Measurements from ENCODE around the gene SULF2.

DNA sequence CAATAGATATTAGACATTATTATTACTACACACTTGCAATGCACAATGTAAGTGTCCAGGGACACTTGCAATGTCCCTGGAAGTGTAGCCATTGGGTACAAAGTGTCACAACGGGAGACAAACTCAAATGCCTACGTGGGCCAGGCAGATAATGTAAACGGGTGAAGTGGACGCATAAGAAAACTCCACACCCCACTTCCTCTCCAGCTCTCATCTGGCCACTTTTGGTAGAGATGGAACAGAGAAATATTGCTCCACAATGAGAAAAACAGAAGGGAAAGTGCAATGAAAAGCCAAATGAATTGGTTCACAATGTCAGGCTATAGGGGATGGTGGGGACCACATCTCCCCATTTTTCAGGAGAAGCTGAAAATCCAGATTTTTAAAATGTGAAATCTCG is 9.4 kb downstream of the SULF2 start:
- TF ChIP-seq, protein P1, sequence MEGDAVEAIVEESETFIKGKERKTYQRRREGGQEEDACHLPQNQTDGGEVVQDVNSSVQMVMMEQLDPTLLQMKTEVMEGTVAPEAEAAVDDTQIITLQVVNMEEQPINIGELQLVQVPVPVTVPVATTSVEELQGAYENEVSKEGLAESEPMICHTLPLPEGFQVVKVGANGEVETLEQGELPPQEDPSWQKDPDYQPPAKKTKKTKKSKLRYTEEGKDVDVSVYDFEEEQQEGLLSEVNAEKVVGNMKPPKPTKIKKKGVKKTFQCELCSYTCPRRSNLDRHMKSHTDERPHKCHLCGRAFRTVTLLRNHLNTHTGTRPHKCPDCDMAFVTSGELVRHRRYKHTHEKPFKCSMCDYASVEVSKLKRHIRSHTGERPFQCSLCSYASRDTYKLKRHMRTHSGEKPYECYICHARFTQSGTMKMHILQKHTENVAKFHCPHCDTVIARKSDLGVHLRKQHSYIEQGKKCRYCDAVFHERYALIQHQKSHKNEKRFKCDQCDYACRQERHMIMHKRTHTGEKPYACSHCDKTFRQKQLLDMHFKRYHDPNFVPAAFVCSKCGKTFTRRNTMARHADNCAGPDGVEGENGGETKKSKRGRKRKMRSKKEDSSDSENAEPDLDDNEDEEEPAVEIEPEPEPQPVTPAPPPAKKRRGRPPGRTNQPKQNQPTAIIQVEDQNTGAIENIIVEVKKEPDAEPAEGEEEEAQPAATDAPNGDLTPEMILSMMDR (IDR thresholded peaks at IDR 0.05; ENCODE audit: low read depth, low read length, missing input control) = no peak
- TF ChIP-seq YY1 (IDR thresholded peaks at IDR 0.05) = no peak
- TF ChIP-seq FOXA1 (IDR thresholded peaks at IDR 0.05) = no peak
- TF ChIP-seq RAD21 (IDR thresholded peaks at IDR 0.05) = no peak
- no peak for TF ChIP-seq TAF1 (conservative IDR thresholded peaks at IDR 0.05)
- no peak for TF ChIP-seq EGR1 (IDR thresholded peaks at IDR 0.05; ENCODE audit: low read depth in 2 of 2)
- TF ChIP-seq, protein P2, sequence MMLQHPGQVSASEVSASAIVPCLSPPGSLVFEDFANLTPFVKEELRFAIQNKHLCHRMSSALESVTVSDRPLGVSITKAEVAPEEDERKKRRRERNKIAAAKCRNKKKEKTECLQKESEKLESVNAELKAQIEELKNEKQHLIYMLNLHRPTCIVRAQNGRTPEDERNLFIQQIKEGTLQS (IDR thresholded peaks at IDR 0.05) = no peak
- TF ChIP-seq, protein P3, sequence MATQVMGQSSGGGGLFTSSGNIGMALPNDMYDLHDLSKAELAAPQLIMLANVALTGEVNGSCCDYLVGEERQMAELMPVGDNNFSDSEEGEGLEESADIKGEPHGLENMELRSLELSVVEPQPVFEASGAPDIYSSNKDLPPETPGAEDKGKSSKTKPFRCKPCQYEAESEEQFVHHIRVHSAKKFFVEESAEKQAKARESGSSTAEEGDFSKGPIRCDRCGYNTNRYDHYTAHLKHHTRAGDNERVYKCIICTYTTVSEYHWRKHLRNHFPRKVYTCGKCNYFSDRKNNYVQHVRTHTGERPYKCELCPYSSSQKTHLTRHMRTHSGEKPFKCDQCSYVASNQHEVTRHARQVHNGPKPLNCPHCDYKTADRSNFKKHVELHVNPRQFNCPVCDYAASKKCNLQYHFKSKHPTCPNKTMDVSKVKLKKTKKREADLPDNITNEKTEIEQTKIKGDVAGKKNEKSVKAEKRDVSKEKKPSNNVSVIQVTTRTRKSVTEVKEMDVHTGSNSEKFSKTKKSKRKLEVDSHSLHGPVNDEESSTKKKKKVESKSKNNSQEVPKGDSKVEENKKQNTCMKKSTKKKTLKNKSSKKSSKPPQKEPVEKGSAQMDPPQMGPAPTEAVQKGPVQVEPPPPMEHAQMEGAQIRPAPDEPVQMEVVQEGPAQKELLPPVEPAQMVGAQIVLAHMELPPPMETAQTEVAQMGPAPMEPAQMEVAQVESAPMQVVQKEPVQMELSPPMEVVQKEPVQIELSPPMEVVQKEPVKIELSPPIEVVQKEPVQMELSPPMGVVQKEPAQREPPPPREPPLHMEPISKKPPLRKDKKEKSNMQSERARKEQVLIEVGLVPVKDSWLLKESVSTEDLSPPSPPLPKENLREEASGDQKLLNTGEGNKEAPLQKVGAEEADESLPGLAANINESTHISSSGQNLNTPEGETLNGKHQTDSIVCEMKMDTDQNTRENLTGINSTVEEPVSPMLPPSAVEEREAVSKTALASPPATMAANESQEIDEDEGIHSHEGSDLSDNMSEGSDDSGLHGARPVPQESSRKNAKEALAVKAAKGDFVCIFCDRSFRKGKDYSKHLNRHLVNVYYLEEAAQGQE (IDR thresholded peaks at IDR 0.05) = no peak
